ENCODE measurements around the gene CDKL1.

DNA sequence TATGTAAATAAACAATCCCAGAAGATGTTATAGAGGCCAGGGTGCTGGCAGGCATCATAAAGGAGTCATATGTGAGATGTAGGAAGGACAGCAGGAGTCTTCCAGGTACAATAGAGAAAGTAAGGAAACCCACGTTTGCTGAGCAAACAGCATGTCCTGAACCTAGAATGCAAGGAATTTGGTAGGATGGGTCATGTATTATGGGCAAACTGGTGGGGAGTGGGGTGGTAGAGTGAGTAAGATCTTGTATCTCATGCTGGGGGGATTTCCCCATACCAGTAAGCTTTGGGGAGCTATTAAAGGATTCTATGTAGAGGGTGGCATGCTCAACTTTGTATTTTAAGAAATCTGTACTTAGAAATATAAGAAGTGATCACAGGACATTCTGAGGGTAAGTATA is 41.0 kb downstream of the CDKL1 start:
- TF ChIP-seq, protein P1, sequence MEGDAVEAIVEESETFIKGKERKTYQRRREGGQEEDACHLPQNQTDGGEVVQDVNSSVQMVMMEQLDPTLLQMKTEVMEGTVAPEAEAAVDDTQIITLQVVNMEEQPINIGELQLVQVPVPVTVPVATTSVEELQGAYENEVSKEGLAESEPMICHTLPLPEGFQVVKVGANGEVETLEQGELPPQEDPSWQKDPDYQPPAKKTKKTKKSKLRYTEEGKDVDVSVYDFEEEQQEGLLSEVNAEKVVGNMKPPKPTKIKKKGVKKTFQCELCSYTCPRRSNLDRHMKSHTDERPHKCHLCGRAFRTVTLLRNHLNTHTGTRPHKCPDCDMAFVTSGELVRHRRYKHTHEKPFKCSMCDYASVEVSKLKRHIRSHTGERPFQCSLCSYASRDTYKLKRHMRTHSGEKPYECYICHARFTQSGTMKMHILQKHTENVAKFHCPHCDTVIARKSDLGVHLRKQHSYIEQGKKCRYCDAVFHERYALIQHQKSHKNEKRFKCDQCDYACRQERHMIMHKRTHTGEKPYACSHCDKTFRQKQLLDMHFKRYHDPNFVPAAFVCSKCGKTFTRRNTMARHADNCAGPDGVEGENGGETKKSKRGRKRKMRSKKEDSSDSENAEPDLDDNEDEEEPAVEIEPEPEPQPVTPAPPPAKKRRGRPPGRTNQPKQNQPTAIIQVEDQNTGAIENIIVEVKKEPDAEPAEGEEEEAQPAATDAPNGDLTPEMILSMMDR (IDR thresholded peaks at IDR 0.05), result no peak
- TF ChIP-seq POLR2AphosphoS5 (IDR thresholded peaks at IDR 0.05) (no peak), EP300 (IDR thresholded peaks at IDR 0.05) (no peak), POLR2A (IDR thresholded peaks at IDR 0.05; ENCODE audit: low read depth) (no peak)
